Ascending aorta (tissue), 2 donors: ENCODE results near the gene TSPAN18. TPM values are rescaled to one million over a fixed set of nuclear protein-coding genes. Genes with fewer than 3 reads are reported as not detected.
A peak's percentile ranks its signal among the peaks of the same experiment; 100 is the strongest.

Experiments used
- DNase-seq, 2 donors: peaks; one replicate each; pipeline ENCODE4 v3.0.0-alpha.2; 2019; ENCODE audit warnings: low spot score in 2 of 2
- H3K27ac ChIP-seq, 2 donors: fragments of 200-600 bp; sonication (generic); one replicate each; pipeline ENCODE4 v1.5.1; 2016 to 2017; ENCODE audit warnings: mild to moderate bottlenecking in 1 of 2
- H3K27me3 ChIP-seq: fragments of 200-600 bp; sonication (generic); one replicate; pipeline ENCODE4 v1.5.1; 2017
- H3K36me3 ChIP-seq, 2 donors: fragments of 200-600 bp; sonication (generic); one replicate each; pipeline ENCODE4 v1.5.1; 2016
- H3K4me1 ChIP-seq, 2 donors: fragments of 200-600 bp; sonication (generic); one replicate each; pipeline ENCODE4 v1.5.1; 2016 to 2017; ENCODE audit warnings: mild to moderate bottlenecking in 1 of 2
- H3K4me3 ChIP-seq, 2 donors: fragments of 200-600 bp; sonication (generic); one replicate each; pipeline ENCODE4 v1.5.1; 2016 to 2017; ENCODE audit warnings: mild to moderate bottlenecking in 1 of 2
- H3K9me3 ChIP-seq, 2 donors: fragments of 200-600 bp; sonication (generic); one replicate each; pipeline ENCODE4 v1.5.1; 2016
- CTCF ChIP-seq, 3 experiments: fragments of 200-600 bp in 2 of 3; fragments of 450-650 bp in 1 of 3; sonication (generic) in 2 of 3; IDR thresholded peaks; one replicate each; pipeline ENCODE4 v1.5.1; 2016 to 2019; ENCODE audit warnings: antibody characterized with exemption in 3 of 3, mild to moderate bottlenecking in 1 of 3, moderate library complexity in 1 of 3
- intact Hi-C: fragments of 100-400 bp; cut with DNase I; formaldehyde crosslinking; loops from one replicate; pipeline ENCODE4 v1.15.1; 2023
- total RNA-seq: library from RNA; depleted of rRNA; stranded (reverse); fragments of >200 nt; gene quantifications from one replicate; pipeline ENCODE4 v1.1.0, GENCODE V29; 2016

Gene TSPAN18
- total RNA-seq, 1 donor from 2014 or later = 21.3 TPM

GRCh38 chr11:44802347-44802746, 75.6 kb downstream of the TSPAN18 start:
- no peak for DNase-seq
- intact Hi-C loops = no loop called here
- H3K36me3 ChIP-seq = no peaks in the 10 kb centered on the region
- H3K27ac ChIP-seq = no peak overlapping the region
- peaks cover 6 to 11% of the 10 kb centered on the region in 2 donors for H3K4me1 ChIP-seq
- TF ChIP-seq CTCF (IDR thresholded peaks at IDR 0.05) = no peak
- H3K27me3 ChIP-seq = no peaks in the 10 kb centered on the region
- H3K4me3 ChIP-seq = no peak overlapping the region
- no peaks in the 10 kb centered on the region for H3K9me3 ChIP-seq

GRCh38 chr11:44803009-44803408, 76.2 kb downstream of the TSPAN18 start:
- H3K9me3 ChIP-seq = no peaks in the 10 kb centered on the region
- no peaks in the 10 kb centered on the region for H3K27me3 ChIP-seq
- TF ChIP-seq CTCF (IDR thresholded peaks at IDR 0.05) = no peak
- H3K4me3 ChIP-seq = no peak overlapping the region
- H3K27ac ChIP-seq = no peak overlapping the region
- intact Hi-C loops = no loop called here
- DNase-seq = no peak
- H3K36me3 ChIP-seq = no peaks in the 10 kb centered on the region
- peaks cover 5 to 11% of the 10 kb centered on the region in 2 donors for H3K4me1 ChIP-seq

- intact Hi-C loops = loop anchor here (5.0 kb wide), 1 partner anchor 37 kb away; no protein-coding TSS in a partner anchor
- no peaks in the 10 kb centered on the region for H3K36me3 ChIP-seq
Measured at GRCh38 chr11:44804449-44805437, 78.0 kb downstream of the TSPAN18 start.

GRCh38 chr11:44805596-44805995, 78.8 kb downstream of the TSPAN18 start:
- DNase-seq = no peak
- no peaks in the 10 kb centered on the region for H3K36me3 ChIP-seq
- intact Hi-C loops = loop anchor here (5.0 kb wide), 1 partner anchor 38 kb away; no protein-coding TSS in a partner anchor
- peaks cover 0 to 11% of the 10 kb centered on the region in 2 donors for H3K4me1 ChIP-seq
- H3K4me3 ChIP-seq = no peak overlapping the region
- no peaks in the 10 kb centered on the region for H3K9me3 ChIP-seq
- H3K27ac ChIP-seq = no peak overlapping the region
- no peaks in the 10 kb centered on the region for H3K27me3 ChIP-seq
- no peak for TF ChIP-seq CTCF (IDR thresholded peaks at IDR 0.05)

More at GRCh38 chr11:44804449-44805437, 78.0 kb downstream of the TSPAN18 start:
- Histone ChIP-seq H3K9me3 (no peaks in the 10 kb centered on the region), H3K27ac (peak overlapping the region in 1 of 2 donors; percentile 4), H3K4me1 (peaks cover 0 to 11% of the 10 kb centered on the region in 2 donors), H3K27me3 (no peaks in the 10 kb centered on the region), H3K4me3 (peak overlapping the region in 1 of 2 donors; percentile 35)
- TF ChIP-seq CTCF (IDR thresholded peaks at IDR 0.05) = no peak
- DNase-seq = no peak

- Histone ChIP-seq H3K4me1 (peaks cover 0 to 11% of the 10 kb centered on the region in 2 donors), H3K27me3 (no peaks in the 10 kb centered on the region), H3K36me3 (no peaks in the 10 kb centered on the region), H3K4me3 (no peak overlapping the region), H3K27ac (no peak overlapping the region), H3K9me3 (no peaks in the 10 kb centered on the region)
- no peak for DNase-seq
- no peak for TF ChIP-seq CTCF (IDR thresholded peaks at IDR 0.05)
- intact Hi-C loops = loop anchor here (5.0 kb wide), 1 partner anchor 41 kb away; no protein-coding TSS in a partner anchor
Measured at GRCh38 chr11:44808053-44808753, 81.4 kb downstream of the TSPAN18 start.
